Erythroblast (primary cell): ENCODE measurements around the gene ENTREP3.

Experiments
- GATA1 ChIP-seq: IDR thresholded peaks from 2 replicates; pipeline ENCODE4 v1.6.1; 2011; ENCODE audit warnings: low read depth, mild to moderate bottlenecking, control low read depth, low read length, moderate library complexity
- POLR2A ChIP-seq: IDR thresholded peaks from 2 replicates; pipeline ENCODE4 v1.6.1; 2011; ENCODE audit warnings: mild to moderate bottlenecking, low read length

GRCh38 chr1:155205969-155206593, 49.2 kb downstream of the ENTREP3 start:
- TF ChIP-seq POLR2A (no peak), GATA1 (no peak)
